ENCODE results near the gene RHNO1.

GRCh38 chr12:2835691-2836403 lies 41.2 kb upstream of the RHNO1 start:
- TF ChIP-seq, protein P1, sequence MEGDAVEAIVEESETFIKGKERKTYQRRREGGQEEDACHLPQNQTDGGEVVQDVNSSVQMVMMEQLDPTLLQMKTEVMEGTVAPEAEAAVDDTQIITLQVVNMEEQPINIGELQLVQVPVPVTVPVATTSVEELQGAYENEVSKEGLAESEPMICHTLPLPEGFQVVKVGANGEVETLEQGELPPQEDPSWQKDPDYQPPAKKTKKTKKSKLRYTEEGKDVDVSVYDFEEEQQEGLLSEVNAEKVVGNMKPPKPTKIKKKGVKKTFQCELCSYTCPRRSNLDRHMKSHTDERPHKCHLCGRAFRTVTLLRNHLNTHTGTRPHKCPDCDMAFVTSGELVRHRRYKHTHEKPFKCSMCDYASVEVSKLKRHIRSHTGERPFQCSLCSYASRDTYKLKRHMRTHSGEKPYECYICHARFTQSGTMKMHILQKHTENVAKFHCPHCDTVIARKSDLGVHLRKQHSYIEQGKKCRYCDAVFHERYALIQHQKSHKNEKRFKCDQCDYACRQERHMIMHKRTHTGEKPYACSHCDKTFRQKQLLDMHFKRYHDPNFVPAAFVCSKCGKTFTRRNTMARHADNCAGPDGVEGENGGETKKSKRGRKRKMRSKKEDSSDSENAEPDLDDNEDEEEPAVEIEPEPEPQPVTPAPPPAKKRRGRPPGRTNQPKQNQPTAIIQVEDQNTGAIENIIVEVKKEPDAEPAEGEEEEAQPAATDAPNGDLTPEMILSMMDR (IDR thresholded peaks at IDR 0.05; ENCODE audit: low read length), result no peak
- TF ChIP-seq EZH2 (IDR thresholded peaks at IDR 0.05; ENCODE audit: borderline replicate concordance, low read length), result no peak

Data from OCI-LY1 (cell line).